Activated T-cell treated with anti-CD3 and anti-CD28 coated beads, Interleukin-2, amount 50 U/mL, for 4 hours (primary cell): ENCODE measurements around the gene ASCL2. TPM values are rescaled to one million over a fixed set of nuclear protein-coding genes. Genes with fewer than 3 reads are reported as not detected.

Experiments used
- ATAC-seq, 2 donors: fragments of 200-7000 bp; cut with Tn5 transposase; one replicate each; pipeline ENCODE4 v1.10.0; 2021
- DNase-seq: peaks from one replicate; pipeline ENCODE4 v3.0.0-alpha.2; 2020
- H3K27me3 Mint-ChIP-seq: one replicate; pipeline ENCODE4 v1.8.0; 2021; ENCODE audit warnings: low read depth, mixed read lengths
- H3K36me3 Mint-ChIP-seq: one replicate; pipeline ENCODE4 v1.8.0; 2022; ENCODE audit warnings: mixed read lengths; ENCODE audit not compliant: insufficient read depth
- H3K4me1 Mint-ChIP-seq: one replicate; pipeline ENCODE4 v1.8.0; 2021; ENCODE audit warnings: low read depth, mixed read lengths
- H3K4me3 Mint-ChIP-seq: one replicate; pipeline ENCODE4 v1.8.0; 2021; ENCODE audit warnings: mild to moderate bottlenecking, moderate library complexity, mixed read lengths
- H3K9me3 Mint-ChIP-seq: one replicate; pipeline ENCODE4 v1.8.0; 2021; ENCODE audit warnings: mixed read lengths
- total RNA-seq, 3 donors: library from RNA; stranded (reverse); gene quantifications; one replicate each; pipeline ENCODE4 v1.2.1, GENCODE V29; 2021

Gene ASCL2
- total RNA-seq, 3 donors from 2014 or later: 1.2 to 2.4 (median 1.7) TPM

DNA sequence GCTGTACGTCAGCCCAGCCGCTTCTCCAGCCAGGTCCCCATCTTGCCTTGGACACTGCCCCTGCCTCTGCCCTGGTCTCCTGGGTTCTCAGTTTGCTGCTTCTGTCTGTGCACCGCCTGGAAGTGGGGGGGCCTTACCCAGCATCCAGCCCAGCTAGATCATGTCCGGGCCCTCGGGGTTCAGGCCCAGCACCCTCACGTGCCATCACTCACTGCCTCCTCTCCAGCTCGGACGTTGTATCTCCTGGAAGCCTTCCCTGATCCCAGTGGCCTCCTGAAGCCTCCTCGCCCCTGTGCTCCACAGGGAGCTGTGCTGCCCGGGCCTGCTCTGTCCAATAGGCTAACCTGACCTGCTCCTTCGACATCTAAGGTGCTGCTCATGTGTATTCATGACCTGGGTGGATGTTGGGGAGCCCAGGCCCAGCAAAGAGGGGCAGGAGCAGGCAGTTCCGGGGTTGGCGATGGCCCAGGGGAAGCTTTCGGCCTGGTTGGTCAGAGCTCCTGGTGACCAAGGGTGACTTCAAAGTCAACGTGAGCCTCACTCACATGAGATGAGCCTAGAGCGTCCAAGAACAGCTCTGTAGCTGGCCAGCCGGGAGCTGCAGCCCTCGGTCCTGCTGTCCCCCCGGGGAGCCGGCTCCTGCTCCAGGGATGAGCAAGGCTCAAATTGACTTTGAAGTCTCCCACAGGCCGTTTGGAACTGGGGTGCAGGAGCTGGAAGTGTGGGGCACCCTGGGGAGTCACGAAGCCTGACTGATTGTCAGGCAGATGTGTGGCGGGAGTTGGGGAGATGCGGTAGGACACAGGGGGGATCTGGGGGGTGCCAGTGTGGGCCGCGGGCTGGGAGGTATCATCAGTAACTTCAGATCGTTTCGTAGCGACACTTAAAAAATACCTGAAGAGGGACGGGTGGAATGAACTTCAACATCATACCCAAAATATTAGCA is 5.2 kb upstream of the ASCL2 start:
- ATAC-seq (no peak), DNase-seq (no peak)
- Mint-ChIP-seq H3K4me3 (no peak overlapping the region), H3K9me3 (peaks cover 14% of the 10 kb centered on the region), H3K27me3 (peaks cover 23% of the 10 kb centered on the region), H3K36me3 (peaks cover 8% of the 10 kb centered on the region), H3K4me1 (peaks cover 3% of the 10 kb centered on the region)

DNA sequence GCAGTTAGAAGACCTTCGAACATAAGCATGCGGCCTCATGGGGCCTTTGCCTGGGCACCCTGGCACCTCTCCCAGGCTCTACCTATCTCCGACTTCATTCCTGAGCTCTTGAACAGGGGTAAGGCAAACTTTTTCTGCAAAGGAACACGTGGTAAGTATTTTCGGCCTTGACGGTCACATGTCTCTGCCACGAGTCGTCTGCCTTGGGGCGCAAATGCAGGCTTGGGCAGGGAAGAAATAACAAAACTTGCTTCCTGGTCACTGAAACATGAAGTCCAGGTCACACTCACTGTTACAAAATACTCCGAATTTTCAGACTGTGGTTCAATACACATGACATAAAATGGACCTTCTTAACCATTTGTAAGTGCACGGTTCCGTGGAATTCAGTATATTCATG is 3.4 kb upstream of the ASCL2 start:
- H3K9me3 Mint-ChIP-seq: peaks cover 2% of the 10 kb centered on the region
- H3K4me3 Mint-ChIP-seq: no peak overlapping the region
- peaks cover 6% of the 10 kb centered on the region for H3K4me1 Mint-ChIP-seq
- ATAC-seq (no peak), DNase-seq (no peak)
- H3K36me3 Mint-ChIP-seq: no peaks in the 10 kb centered on the region
- H3K27me3 Mint-ChIP-seq: peaks cover 26% of the 10 kb centered on the region

DNA sequence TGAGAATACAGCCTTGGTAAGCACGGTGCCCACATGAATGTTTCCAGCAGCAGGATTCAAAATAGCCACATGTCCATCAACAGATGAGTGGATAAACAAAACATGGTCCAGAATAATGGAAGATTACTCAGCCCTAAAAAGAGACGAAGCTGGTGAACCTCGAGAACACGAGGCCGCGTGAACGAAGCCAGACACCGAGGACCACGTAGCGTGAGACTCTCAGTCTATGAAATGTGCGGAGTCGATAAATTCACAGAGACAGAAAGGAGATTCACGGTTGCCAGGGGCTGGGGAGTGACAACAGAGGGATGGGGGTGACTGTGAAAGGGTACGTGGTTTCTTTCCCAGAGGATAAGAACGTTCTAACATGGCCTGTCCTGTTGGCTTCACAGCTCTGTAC is 2.9 kb upstream of the ASCL2 start:
- no peak for DNase-seq
- H3K4me3 Mint-ChIP-seq: no peak overlapping the region
- H3K9me3 Mint-ChIP-seq: no peaks in the 10 kb centered on the region
- peaks cover 28% of the 10 kb centered on the region for H3K27me3 Mint-ChIP-seq
- ATAC-seq: no peak
- peaks cover 10% of the 10 kb centered on the region for H3K4me1 Mint-ChIP-seq
- H3K36me3 Mint-ChIP-seq: no peaks in the 10 kb centered on the region

- peaks cover 31% of the 10 kb centered on the region for H3K27me3 Mint-ChIP-seq
- H3K4me3 Mint-ChIP-seq: no peak overlapping the region
- peaks cover 14% of the 10 kb centered on the region for H3K4me1 Mint-ChIP-seq
- no peak for DNase-seq
- no peak for ATAC-seq
- no peaks in the 10 kb centered on the region for H3K9me3 Mint-ChIP-seq
- H3K36me3 Mint-ChIP-seq: no peaks in the 10 kb centered on the region
Measured at GRCh38 chr11:2272946-2273280, 2.5 kb upstream of the ASCL2 start.

DNA sequence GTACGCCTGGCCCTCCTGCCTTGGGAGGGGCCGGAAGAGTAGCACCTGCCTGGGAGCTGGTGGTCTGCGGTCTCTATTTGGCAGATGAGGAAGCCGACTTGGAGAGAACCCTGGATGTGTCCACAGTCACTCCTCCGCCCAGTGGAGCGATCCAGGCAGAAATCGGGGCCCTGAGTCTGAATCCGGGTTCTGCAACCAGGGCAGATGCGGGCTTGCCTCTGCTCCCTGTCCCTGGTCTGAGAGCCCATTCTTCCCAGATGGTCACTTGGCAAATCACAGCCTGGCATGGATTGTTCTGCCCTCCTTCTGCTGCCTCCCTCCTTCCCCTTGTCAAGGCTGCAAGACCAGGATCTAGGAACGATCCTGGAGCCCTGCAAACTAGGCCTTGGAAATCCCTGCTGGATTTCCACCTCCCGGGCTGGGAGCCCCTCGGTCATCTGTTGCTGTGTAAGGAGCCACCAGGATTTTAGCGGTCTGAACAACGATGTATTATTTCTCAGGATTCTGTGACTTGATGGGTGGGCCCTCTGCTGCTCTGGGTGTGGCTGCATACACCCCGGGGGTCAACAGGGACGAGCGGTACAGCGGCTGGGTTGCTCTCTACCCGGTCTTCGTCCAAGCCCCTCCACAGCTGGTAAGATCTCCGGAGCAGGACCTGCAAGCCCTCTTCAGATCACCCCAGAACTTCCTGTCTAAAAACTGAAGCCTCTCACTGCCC is 2.0 kb upstream of the ASCL2 start:
- no peak for ATAC-seq
- Mint-ChIP-seq H3K4me3 (peak overlapping the region; percentile 17), H3K4me1 (peaks cover 17% of the 10 kb centered on the region), H3K27me3 (peaks cover 31% of the 10 kb centered on the region), H3K9me3 (no peaks in the 10 kb centered on the region), H3K36me3 (no peaks in the 10 kb centered on the region)
- no peak for DNase-seq

DNA sequence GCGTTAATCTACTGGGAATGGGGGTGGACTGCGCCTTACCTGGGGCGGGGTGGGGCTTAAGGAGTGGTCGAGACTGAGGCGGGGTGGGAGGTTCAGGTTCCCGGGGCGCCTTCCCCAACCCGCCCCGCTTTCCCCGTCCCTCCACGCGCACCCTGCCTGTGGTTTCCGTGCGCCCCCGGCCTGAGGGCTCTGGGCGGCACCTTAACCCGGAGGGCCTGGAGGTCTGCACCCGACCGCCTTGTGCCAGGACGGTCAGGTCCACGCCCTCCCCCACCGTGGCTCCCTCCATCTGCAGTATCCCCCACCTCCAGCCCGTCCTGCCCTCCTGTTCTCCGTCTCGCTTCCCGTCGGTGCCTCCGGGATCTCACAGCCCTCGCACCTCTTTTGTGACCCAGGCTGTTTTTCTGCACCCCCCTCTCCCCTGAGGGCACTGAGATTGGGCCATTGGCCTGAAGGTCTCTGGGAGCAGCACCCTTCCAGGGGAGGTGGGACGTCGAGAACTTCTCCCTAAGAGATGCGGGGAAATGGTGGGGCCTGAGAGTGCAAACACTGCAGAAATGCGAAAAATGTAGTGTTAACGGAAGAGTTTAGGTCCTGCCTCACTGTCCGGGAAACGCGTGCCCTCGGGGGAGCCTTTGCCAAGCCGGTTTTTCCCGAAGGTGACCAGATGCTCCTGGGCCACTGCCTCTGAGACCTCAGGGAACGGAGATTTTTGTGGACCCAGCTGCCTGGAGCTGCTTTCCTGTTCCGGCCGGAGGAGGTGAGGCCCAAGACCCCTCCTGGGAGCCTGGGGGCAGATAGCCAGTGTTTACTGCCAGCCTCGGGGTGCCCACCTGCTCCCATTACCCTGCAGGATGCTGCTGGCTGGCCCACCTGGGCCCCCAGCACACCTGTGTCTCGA is 1.2 kb upstream of the ASCL2 start:
- ATAC-seq (no peak), DNase-seq (no peak)
- peaks cover 20% of the 10 kb centered on the region for H3K4me1 Mint-ChIP-seq
- no peaks in the 10 kb centered on the region for H3K9me3 Mint-ChIP-seq
- no peaks in the 10 kb centered on the region for H3K36me3 Mint-ChIP-seq
- peaks cover 29% of the 10 kb centered on the region for H3K27me3 Mint-ChIP-seq
- peak overlapping the region; percentile 42 for H3K4me3 Mint-ChIP-seq

DNA sequence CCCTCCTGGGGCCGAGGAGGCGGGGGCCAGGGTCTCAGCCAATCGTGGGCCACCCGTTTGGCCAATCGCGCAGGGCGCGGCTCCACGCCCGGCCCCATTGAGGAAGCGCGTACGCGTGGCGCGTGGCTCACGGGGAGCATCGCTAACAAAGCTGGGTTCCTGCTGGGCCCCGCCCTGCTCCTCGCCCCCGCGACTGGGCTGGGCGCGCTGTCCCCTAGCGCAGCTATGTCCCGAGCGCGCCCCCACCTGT is 614 bp upstream of the ASCL2 start:
- Mint-ChIP-seq H3K4me1 (peaks cover 25% of the 10 kb centered on the region), H3K36me3 (no peaks in the 10 kb centered on the region), H3K27me3 (peaks cover 29% of the 10 kb centered on the region), H3K9me3 (no peaks in the 10 kb centered on the region), H3K4me3 (no peak overlapping the region)
- peak; percentile 19 to 20 for ATAC-seq
- DNase-seq: peak; percentile 57

GRCh38 chr11:2269601-2270321 is 627 bp downstream of the ASCL2 start:
- H3K9me3 Mint-ChIP-seq: no peaks in the 10 kb centered on the region
- no peaks in the 10 kb centered on the region for H3K36me3 Mint-ChIP-seq
- H3K27me3 Mint-ChIP-seq: peaks cover 27% of the 10 kb centered on the region
- peak; percentile 30 for DNase-seq
- peak; percentile 33 to 47 for ATAC-seq
- peaks cover 34% of the 10 kb centered on the region for H3K4me1 Mint-ChIP-seq
- H3K4me3 Mint-ChIP-seq: peak overlapping the region; percentile 61

DNA sequence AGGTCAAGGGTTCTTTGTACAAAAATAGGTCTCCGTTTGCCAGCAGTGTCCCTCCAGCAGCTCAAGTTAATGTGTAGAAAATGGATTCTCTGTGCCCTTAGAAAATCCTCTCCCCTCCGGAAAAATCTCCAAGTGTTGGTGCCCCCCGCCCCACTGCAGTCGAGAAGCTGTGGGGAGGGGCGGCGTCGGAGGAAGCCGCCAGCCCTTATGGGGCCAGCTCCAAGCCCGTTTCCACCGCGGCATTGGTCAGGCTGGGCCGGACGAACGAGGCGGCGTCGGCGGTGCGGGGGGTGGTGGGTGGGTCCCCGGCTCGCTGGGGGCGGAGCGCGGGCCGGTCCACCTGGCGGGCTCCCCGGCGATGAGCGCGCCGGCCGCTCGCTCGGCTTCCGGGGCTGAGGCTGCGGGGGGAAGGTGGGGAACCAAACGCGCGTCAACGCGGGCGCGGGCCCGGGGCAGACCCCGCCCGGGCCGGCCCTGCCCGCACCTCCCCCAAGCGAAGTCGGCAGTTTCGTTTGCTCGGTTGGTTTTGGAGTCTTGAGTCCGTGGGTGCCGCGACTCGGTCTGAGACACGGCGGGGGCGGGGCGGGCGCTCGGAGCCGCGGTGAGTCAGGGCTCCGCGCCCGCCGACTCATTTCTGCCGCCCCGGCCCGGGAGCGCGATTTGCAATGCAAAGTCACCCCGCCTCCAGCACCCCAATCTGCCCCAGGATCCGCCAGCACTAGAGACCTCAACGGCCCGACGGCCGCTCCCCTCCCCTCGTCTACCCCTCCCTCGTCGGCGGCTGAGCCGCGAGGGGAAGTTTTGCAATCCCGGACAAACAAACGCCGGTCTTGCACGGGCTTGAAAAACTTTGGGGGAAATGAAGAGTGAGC is 1.4 kb downstream of the ASCL2 start:
- no peaks in the 10 kb centered on the region for H3K9me3 Mint-ChIP-seq
- ATAC-seq (peak; percentile 73 to 79), DNase-seq (peak; percentile 83)
- H3K36me3 Mint-ChIP-seq: no peaks in the 10 kb centered on the region
- peak overlapping the region; percentile 61 for H3K4me3 Mint-ChIP-seq
- H3K4me1 Mint-ChIP-seq: peaks cover 34% of the 10 kb centered on the region
- peaks cover 22% of the 10 kb centered on the region for H3K27me3 Mint-ChIP-seq

DNA sequence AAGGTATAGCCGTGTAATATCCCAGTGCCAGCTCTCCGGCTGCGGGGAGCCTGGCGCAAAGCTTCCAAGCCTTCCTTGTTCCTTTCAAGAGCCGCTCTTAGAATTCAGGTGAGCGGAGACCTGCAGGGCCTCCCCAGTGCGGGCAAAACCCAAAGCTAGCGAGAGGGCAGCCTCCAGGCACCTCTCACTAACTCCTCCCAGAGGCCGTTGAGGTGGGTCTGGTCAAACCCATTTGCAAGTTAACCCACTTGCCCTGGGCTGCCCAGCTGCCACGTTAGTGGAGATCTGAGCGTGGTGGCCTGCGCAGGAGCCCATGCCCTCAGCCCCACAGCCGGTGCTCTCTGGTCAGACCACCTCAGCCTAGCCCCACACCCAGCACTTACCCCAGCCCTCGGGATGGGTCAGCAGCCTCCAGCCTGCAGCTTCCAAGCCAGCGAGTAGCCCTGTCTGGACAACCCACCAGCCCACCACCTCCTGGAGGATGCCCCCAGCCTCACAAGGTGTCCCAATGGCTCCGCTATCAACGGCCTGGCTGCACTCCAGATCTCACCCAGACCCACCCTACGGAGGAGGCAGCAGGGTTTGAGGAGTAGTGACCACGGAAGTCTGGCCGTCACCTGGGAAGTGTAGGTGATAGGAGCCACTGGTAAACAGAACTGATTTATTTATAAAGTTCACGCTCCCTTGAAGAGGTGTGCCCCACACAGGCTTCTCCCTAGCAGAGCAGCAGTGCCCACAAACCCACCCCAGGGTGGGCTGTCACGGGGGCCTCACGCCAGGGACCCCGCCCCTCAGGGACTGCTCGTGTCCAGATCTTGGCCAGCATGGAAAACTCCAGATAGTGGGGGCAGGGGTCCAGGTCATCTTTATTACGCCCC is 2.3 kb downstream of the ASCL2 start:
- Mint-ChIP-seq H3K4me1 (peaks cover 34% of the 10 kb centered on the region), H3K9me3 (no peaks in the 10 kb centered on the region), H3K27me3 (peaks cover 22% of the 10 kb centered on the region), H3K4me3 (peak overlapping the region; percentile 51), H3K36me3 (no peaks in the 10 kb centered on the region)
- DNase-seq (no peak), ATAC-seq (no peak)

DNA sequence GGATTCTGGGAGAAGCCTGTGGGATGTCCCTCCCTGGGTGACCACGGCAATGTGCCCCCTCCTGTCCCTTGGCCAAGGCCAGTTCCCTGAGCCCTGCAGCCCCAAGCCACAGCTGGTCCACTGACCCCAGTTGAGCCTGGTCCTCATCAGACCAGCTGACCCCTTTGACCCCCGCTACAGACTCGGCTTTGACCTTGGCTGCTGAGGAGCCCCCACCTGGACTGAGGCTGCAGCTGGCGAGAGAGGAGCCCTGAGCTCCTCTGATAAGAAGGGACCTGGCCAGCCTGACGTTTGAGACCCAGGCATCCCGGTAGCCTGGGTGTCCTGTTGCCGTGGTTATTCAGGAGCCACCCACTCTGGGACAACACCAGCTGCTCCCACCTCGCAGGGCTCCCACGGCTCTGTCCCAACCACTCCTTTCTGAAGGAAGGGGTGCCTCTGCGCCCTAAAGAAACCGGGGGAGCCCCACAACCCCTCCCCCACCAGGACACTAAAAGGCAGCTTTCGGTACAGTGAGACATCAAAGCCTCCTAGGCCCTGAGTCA is 3.0 kb downstream of the ASCL2 start:
- Mint-ChIP-seq H3K36me3 (no peaks in the 10 kb centered on the region), H3K4me1 (peaks cover 34% of the 10 kb centered on the region), H3K27me3 (peaks cover 15% of the 10 kb centered on the region), H3K9me3 (no peaks in the 10 kb centered on the region), H3K4me3 (no peak overlapping the region)
- ATAC-seq (no peak), DNase-seq (no peak)

DNA sequence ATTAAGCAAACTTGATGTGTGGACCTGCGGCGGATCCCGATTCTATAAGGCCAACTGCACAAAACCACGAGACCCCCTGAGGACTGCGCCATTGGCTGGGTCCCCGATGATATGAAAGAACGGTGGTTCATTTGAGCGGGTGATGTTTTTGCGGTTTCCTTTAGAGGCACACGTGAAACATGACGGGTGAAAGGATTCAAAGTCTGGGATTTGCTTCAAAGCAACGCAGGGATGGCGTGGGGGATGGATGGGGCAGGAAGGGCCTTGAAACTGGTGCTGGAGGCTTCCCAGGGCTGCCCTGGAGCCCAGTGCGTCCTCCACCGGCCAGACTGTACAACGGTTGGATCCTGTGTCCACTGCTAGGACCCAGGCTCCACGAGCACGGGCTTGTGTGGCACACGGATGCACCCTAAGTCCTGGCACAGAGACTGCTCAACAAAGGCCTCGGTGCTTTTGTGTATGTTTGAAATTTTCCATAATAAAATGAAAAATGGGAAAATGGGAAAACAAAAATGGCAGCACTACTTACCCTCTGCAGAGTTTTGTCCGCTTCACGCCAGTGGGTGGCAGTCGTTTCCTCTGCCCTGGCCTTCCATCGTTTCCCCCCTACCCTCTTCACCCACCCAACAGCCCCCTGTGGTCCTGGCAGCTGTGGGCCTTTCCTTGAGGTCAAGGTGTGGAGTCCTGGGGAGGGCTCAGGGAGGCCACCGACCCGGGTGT is 3.6 kb downstream of the ASCL2 start:
- ATAC-seq (no peak), DNase-seq (no peak)
- H3K27me3 Mint-ChIP-seq: peaks cover 12% of the 10 kb centered on the region
- H3K4me3 Mint-ChIP-seq: no peak overlapping the region
- H3K9me3 Mint-ChIP-seq: no peaks in the 10 kb centered on the region
- no peaks in the 10 kb centered on the region for H3K36me3 Mint-ChIP-seq
- H3K4me1 Mint-ChIP-seq: peaks cover 34% of the 10 kb centered on the region
